Right renal pelvis (tissue), 4 donors: ENCODE data around the gene DLL4. TPM values are rescaled to one million over a fixed set of nuclear protein-coding genes. Genes with fewer than 3 reads are reported as not detected.

ENCODE experiments used
- DNase-seq, 4 donors: peaks; one replicate each; pipeline ENCODE4 v3.0.0-alpha.2; 2013; ENCODE audit warnings: low read depth in 4 of 4, low spot score in 3 of 4, missing footprints in 1 of 4
- polyA plus RNA-seq, 4 donors: library from polyadenylated mRNA; unstranded; fragments of 120-200 nt; gene quantifications; one replicate each; pipeline ENCODE4 v1.2.1, GENCODE V29; 2013; ENCODE audit not compliant: insufficient read length in 4 of 4

DLL4 gene
- polyA plus RNA-seq, 4 donors = 6.9 to 10.0 (median 9.2) TPM

GRCh38 chr15:40984964-40985363 is 55.8 kb downstream of the DLL4 start:
- no peak for DNase-seq

GRCh38 chr15:40985541-40986330 is 56.6 kb downstream of the DLL4 start:
- DNase-seq = no peak

GRCh38 chr15:40986820-40987219 is 57.7 kb downstream of the DLL4 start:
- no peak for DNase-seq

GRCh38 chr15:40988156-40988555 is 59.0 kb downstream of the DLL4 start:
- DNase-seq = no peak

Other genes with a start within 250 kb of the DLL4 start
- 10 to 100 TPM; 10.8 to 14.0 (median 12.7) TPM for gene RAD51, start 234.2 kb upstream of the DLL4 start, polyA plus RNA-seq
- gene RMDN3, start 174.1 kb upstream of the DLL4 start, polyA plus RNA-seq = 10 to 100 TPM; 38.9 to 43.9 (median 39.2) TPM
- gene GCHFR, start 165.3 kb upstream of the DLL4 start, polyA plus RNA-seq = 10 to 100 TPM; 33.4 to 59.2 (median 36.9) TPM
- gene C15orf62, start 159.4 kb upstream of the DLL4 start, polyA plus RNA-seq = 1 to 10 TPM; 2.0 to 2.8 (median 2.2) TPM
- 10 to 100 TPM; 25.4 to 28.4 (median 28.0) TPM for gene ZFYVE19, start 122.3 kb upstream of the DLL4 start, polyA plus RNA-seq
- gene DNAJC17, start 121.9 kb upstream of the DLL4 start, polyA plus RNA-seq = 10 to 100 TPM; 34.2 to 40.4 (median 35.9) TPM
- gene PPP1R14D, start 100.6 kb upstream of the DLL4 start, polyA plus RNA-seq = under 1 TPM; 0.46 to 0.61 (median 0.52) TPM
- 10 to 100 TPM; 61.5 to 79.5 (median 71.2) TPM for gene SPINT1, start 85.3 kb upstream of the DLL4 start, polyA plus RNA-seq
- gene RHOV, start 55.1 kb upstream of the DLL4 start, polyA plus RNA-seq = 1 to 10 TPM; 1.8 to 2.6 (median 2.1) TPM
- gene VPS18, start 34.9 kb upstream of the DLL4 start, polyA plus RNA-seq = 10 to 100 TPM; 15.3 to 19.7 (median 16.8) TPM
- 1 to 10 TPM; 3.2 to 4.4 (median 3.9) TPM for gene CHAC1, start 24.1 kb downstream of the DLL4 start, polyA plus RNA-seq
- 10 to 100 TPM; 20.1 to 22.9 (median 21.5) TPM for gene INO80, start 186.9 kb downstream of the DLL4 start, polyA plus RNA-seq